SK-N-MC (cell line): ENCODE measurements around the gene C11orf97.

Experiments
- EZH2 ChIP-seq: fragments of 200-600 bp; sonication (generic); IDR thresholded peaks from one replicate; pipeline ENCODE4 v1.6.1; 2017; ENCODE audit warnings: antibody characterized with exemption
- POLR2AphosphoS5 ChIP-seq: IDR thresholded peaks from 2 replicates; pipeline ENCODE4 v1.6.1; 2012; ENCODE audit warnings: mild to moderate bottlenecking, low read depth, low read length, borderline replicate concordance

DNA sequence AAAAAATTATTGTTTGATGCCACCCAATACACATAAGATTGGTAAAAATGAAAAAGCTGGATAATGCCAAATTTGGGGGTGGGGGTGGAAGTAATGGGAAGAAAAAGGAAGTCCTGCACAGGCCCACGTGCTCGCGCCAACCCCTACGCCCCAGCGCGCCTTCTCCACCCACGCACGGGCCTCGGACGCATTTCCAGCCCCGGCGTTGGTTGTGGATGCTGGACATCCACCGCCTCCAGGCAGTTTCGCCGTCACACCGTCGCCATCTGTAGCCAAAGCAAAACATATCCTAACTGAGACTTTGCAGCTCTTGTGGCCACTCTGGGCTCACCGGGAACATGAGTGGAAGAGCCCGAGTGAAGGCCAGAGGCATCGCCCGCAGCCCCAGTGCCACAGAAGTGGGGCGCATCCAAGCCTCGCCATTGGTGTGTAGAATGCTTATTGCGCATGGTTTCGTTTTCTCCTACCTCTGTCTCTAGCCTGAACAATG lies 55.0 kb downstream of the C11orf97 start, which contains the start of gene PIWIL4:
- TF ChIP-seq POLR2AphosphoS5 (no peak), EZH2 (no peak)
